ENCODE measurements around the gene TMEM178B. TPM values are rescaled to one million over a fixed set of nuclear protein-coding genes. Genes with fewer than 3 reads are reported as not detected.

The TMEM178B gene
- polyA plus RNA-seq, 1 of the 3 experiments (the other 2 are of a cell fraction), result 0.20 TPM

- ChIA-PET CTCF (interaction anchor here (1.4 to 1.9 kb wide), 2 partner anchors 13 to 16 kb away, joined by 3 to 4 read pairs; no protein-coding TSS in a partner anchor), POLR2A (no interaction called here)
- Histone ChIP-seq H3K36me3 (replicated peaks in 1 of 2; ENCODE audit: control insufficient read depth in 1 of 2, insufficient read depth in 2 of 2, low read length in 1 of 2) (no peaks in the 10 kb centered on the region), H3K4me1 (ENCODE audit: control insufficient read depth in 1 of 2, insufficient read depth in 2 of 2, low read depth in 1 of 2, low read length in 1 of 2) (no peaks in the 10 kb centered on the region), H3K27ac (ENCODE audit: low read depth in 2 of 2, low read length in 1 of 2) (no peak overlapping the region), H3K27me3 (ENCODE audit: insufficient read depth) (no peaks in the 10 kb centered on the region), H4K20me1 (ENCODE audit: insufficient read depth) (no peaks in the 10 kb centered on the region), H3K79me2 (ENCODE audit: insufficient read depth) (no peaks in the 10 kb centered on the region), H3K4me3 (ENCODE audit: low read depth in 2 of 2, low read length in 1 of 2) (no peak overlapping the region), H3K4me2 (no peak overlapping the region), H3K9me3 (peaks cover 5% of the 10 kb centered on the region; the same call in 1 of the 2 replicates), H3F3A (replicated peaks; ENCODE audit: insufficient read depth) (no peaks in the 10 kb centered on the region), H3K9ac (no peak overlapping the region), H2AFZ (ENCODE audit: low read depth) (no peak overlapping the region), H3K9me2 (no peaks in the 10 kb centered on the region)
- no peak for TF ChIP-seq NFIC (IDR thresholded peaks at IDR 0.05; ENCODE audit: borderline replicate concordance)
- TF ChIP-seq POLR2AphosphoS5 (IDR thresholded peaks at IDR 0.05; ENCODE audit: low read depth, low read length), result no peak
- TF ChIP-seq USF2 (IDR thresholded peaks at IDR 0.05; ENCODE audit: borderline replicate concordance, low read depth, low read length), result no peak
- TF ChIP-seq GATA2 (CRISPR knock-in tag; IDR thresholded peaks at IDR 0.05), result no peak
- no peak for TF ChIP-seq FOXM1 (IDR thresholded peaks at IDR 0.05; ENCODE audit: low read depth)
- no peak for TF ChIP-seq CHD2 (IDR thresholded peaks at IDR 0.05; ENCODE audit: low read length, partially characterized antibody)
- 32% methylated on average over 6 of the region's 6 CpGs for WGBS (ENCODE audit: low lambda C conversion rate)
- no peak for DNase-seq
These were observed 172.6 kb downstream of the TMEM178B start for GRCh38 chr7:141246426-141246825.

GRCh38 chr7:141251180-141251579, 177.3 kb downstream of the TMEM178B start:
- Histone ChIP-seq H3K79me2 (ENCODE audit: insufficient read depth) (no peaks in the 10 kb centered on the region), H3K27ac (ENCODE audit: low read depth in 2 of 2, low read length in 1 of 2) (no peak overlapping the region), H3K9ac (no peak overlapping the region), H3K27me3 (ENCODE audit: insufficient read depth) (no peaks in the 10 kb centered on the region), H3K4me1 (ENCODE audit: control insufficient read depth in 1 of 2, insufficient read depth in 2 of 2, low read depth in 1 of 2, low read length in 1 of 2) (no peaks in the 10 kb centered on the region), H3K9me2 (no peaks in the 10 kb centered on the region), H2AFZ (ENCODE audit: low read depth) (no peak overlapping the region), H3K9me3 (no peaks in the 10 kb centered on the region), H3K4me3 (ENCODE audit: low read depth in 2 of 2, low read length in 1 of 2) (no peak overlapping the region), H4K20me1 (ENCODE audit: insufficient read depth) (no peaks in the 10 kb centered on the region), H3K36me3 (replicated peaks in 1 of 2; ENCODE audit: control insufficient read depth in 1 of 2, insufficient read depth in 2 of 2, low read length in 1 of 2) (no peaks in the 10 kb centered on the region), H3F3A (replicated peaks; ENCODE audit: insufficient read depth) (no peaks in the 10 kb centered on the region), H3K4me2 (no peak overlapping the region)
- ChIA-PET POLR2A (no interaction called here), CTCF (interaction anchor here (1.0 to 4.2 kb wide), 5 partner anchors 11 to 224 kb away, joined by 3 to 17 read pairs (median 3); no protein-coding TSS in a partner anchor)
- DNase-seq, result no peak
- TF ChIP-seq FOXJ3 (CRISPR knock-in tag; IDR thresholded peaks at IDR 0.05) (no peak), EP300 (IDR thresholded peaks at IDR 0.05; ENCODE audit: borderline replicate concordance in 1 of 2, low read depth in 1 of 2, low read length in 1 of 2) (no peak), GABPA (IDR thresholded peaks at IDR 0.05; ENCODE audit: low read depth) (no peak), NRF1 (IDR thresholded peaks at IDR 0.05; ENCODE audit: low read depth, low read length) (no peak), EZH2phosphoT487 (IDR thresholded peaks at IDR 0.05; ENCODE audit: borderline replicate concordance, low read depth) (no peak), RFX5 (IDR thresholded peaks at IDR 0.05; ENCODE audit: low read length) (no peak), RCOR1 (IDR thresholded peaks at IDR 0.05; ENCODE audit: low read length) (no peak)
- WGBS (ENCODE audit: low lambda C conversion rate), result 3% methylated on average over 1 of the region's 1 CpG

Data from SK-N-SH (cell line).